Caco-2 (cell line): ENCODE measurements around the gene OR2AG2. TPM values are rescaled to one million over a fixed set of nuclear protein-coding genes. Genes with fewer than 3 reads are reported as not detected.

Experiments
- BruUV-seq: library from RNA; stranded (reverse); fragments of 400-500 nt; replicated peaks from 2 replicates; lab custom pipeline; 2021; lab: Mats Ljungman, UMichigan
- CTCF ChIA-PET: fragments of 300-600 bp; sonication (Branson Sonifier 250); formaldehyde crosslinking; loops from one replicate; lab custom pipeline; 2022; ENCODE audit warnings: antibody characterized with exemption; lab: Charles Lee
- POLR2A ChIA-PET: fragments of 300-600 bp; sonication (Branson Sonifier 250); formaldehyde crosslinking; loops from one replicate; lab custom pipeline; 2022; ENCODE audit warnings: antibody characterized with exemption; lab: Charles Lee
- DNase-seq, 2 experiments: peaks; one replicate each; pipeline versions ENCODE4 v3.0.0 to v3.0.0-alpha.2; 2020 to 2022
- H3K27me3 ChIP-seq: replicated peaks from 2 replicates; pipeline ENCODE4 v1.6.0; 2011; ENCODE audit warnings: low read length; ENCODE audit not compliant: control insufficient read depth, insufficient read depth
- H3K36me3 ChIP-seq: 2 replicates; pipeline ENCODE4 v1.5.1; 2011; ENCODE audit warnings: low read length; ENCODE audit not compliant: control insufficient read depth, insufficient read depth
- H3K4me1 ChIP-seq: fragments of 250-450 bp; sonication (Bioruptor Pico); 2 replicates; pipeline ENCODE4 v1.5.1; 2020; ENCODE audit warnings: mild to moderate bottlenecking
- H3K4me3 ChIP-seq: 2 replicates; pipeline ENCODE4 v1.5.1; 2011; ENCODE audit warnings: low read depth, mild to moderate bottlenecking, control low read depth, low read length
- H3K9me3 ChIP-seq: fragments of 250-450 bp; sonication (Bioruptor Pico); 2 replicates; pipeline ENCODE4 v1.5.1; 2020; ENCODE audit warnings: mild to moderate bottlenecking, moderate library complexity
- H3K27ac Mint-ChIP-seq: one replicate; pipeline ENCODE4 v1.8.0; 2022; ENCODE audit warnings: mixed read lengths; ENCODE audit not compliant: unreplicated experiment
- H3K27me3 Mint-ChIP-seq: one replicate; pipeline ENCODE4 v1.8.0; 2022; ENCODE audit warnings: mixed read lengths; ENCODE audit not compliant: insufficient read depth, unreplicated experiment
- H3K36me3 Mint-ChIP-seq: one replicate; pipeline ENCODE4 v1.8.0; 2022; ENCODE audit warnings: mild to moderate bottlenecking, mixed read lengths; ENCODE audit not compliant: insufficient read depth, unreplicated experiment
- H3K4me1 Mint-ChIP-seq: one replicate; pipeline ENCODE4 v1.8.0; 2022; ENCODE audit warnings: low read depth, mixed read lengths; ENCODE audit not compliant: unreplicated experiment
- H3K4me3 Mint-ChIP-seq: one replicate; pipeline ENCODE4 v1.8.0; 2022; ENCODE audit warnings: mild to moderate bottlenecking, moderate library complexity, mixed read lengths; ENCODE audit not compliant: unreplicated experiment
- H3K9me3 Mint-ChIP-seq: one replicate; pipeline ENCODE4 v1.8.0; 2022; ENCODE audit warnings: mixed read lengths; ENCODE audit not compliant: unreplicated experiment
- CTCF ChIP-seq, 2 experiments: fragments of 200-600 bp in 1 of 2; IDR thresholded peaks; 1 replicate in 1 of 2; 2 replicates in 1 of 2; pipeline versions ENCODE4 v1.5.1 to v1.8.0; 2011 to 2022; ENCODE audit warnings: antibody characterized with exemption in 1 of 2, control low read depth in 1 of 2, inconsistent platforms in 1 of 2, low read depth in 1 of 2, low read length in 1 of 2, mild to moderate bottlenecking in 1 of 2, moderate library complexity in 1 of 2; ENCODE audit not compliant: insufficient read depth in 1 of 2, severe bottlenecking in 1 of 2, unreplicated experiment in 1 of 2
- intact Hi-C: fragments of 100-400 bp; cut with micrococcal nuclease; formaldehyde crosslinking; loops from one replicate; pipeline ENCODE4 v1.10.0; 2022; ENCODE audit not compliant: unreplicated experiment
- total RNA-seq: library from RNA; stranded (reverse); gene quantifications from 2 replicates; pipeline ENCODE4 v1.2.3, GENCODE V29; 2022

OR2AG2 gene
- total RNA-seq, 1 experiment from 2014 or later, result not detected

- BruUV-seq, result no TSS peak
- Mint-ChIP-seq H3K36me3 (no peaks in the 10 kb centered on the region), H3K27ac (no peak overlapping the region), H3K27me3 (peaks cover 13% of the 10 kb centered on the region), H3K4me3 (no peak overlapping the region), H3K9me3 (no peaks in the 10 kb centered on the region), H3K4me1 (no peaks in the 10 kb centered on the region)
- CTCF ChIA-PET, result no interaction called here
- H3K9me3 ChIP-seq, result no peaks in the 10 kb centered on the region
- TF ChIP-seq CTCF (IDR thresholded peaks at IDR 0.05; ENCODE audit: insufficient read depth in 1 of 2, low read depth in 1 of 2, low read length in 1 of 2, severe bottlenecking in 1 of 2, unreplicated experiment in 1 of 2), result no peak
- intact Hi-C loops, result no loop called here
- POLR2A ChIA-PET, result no interaction called here
- no peaks in the 10 kb centered on the region; the same call in 1 of the 2 replicates for H3K27me3 ChIP-seq
- H3K4me1 ChIP-seq, result no peaks in the 10 kb centered on the region
- no peak overlapping the region for H3K4me3 ChIP-seq
- DNase-seq, result no peak
- no peaks in the 10 kb centered on the region for H3K36me3 ChIP-seq
These were observed 26.2 kb downstream of the OR2AG2 start for GRCh38 chr11:6745465-6746015.

GRCh38 chr11:6745018-6745417 is 26.8 kb downstream of the OR2AG2 start:
- no peak overlapping the region for H3K27ac Mint-ChIP-seq
- H3K4me3 Mint-ChIP-seq, result no peak overlapping the region
- H3K9me3 ChIP-seq, result no peaks in the 10 kb centered on the region

DNA sequence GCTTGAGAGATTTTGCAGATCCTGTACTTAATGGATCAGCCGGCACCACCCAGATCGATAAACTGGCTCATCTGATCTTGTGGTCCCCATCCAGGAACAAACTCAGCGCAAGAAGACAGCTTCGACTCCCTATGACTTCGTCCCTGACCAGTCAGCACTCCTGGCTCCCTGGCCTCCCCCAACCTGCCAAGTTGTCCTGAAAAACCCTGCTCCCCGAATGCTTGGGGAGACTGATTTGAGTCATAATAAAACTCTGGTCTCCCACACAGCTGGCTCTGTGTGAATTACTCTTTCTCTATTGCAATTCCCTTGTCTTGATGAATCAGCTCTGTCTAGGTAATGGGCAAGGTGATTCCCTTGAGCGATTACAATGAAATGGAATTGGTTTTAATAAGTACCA is 29.5 kb downstream of the OR2AG2 start:
- no peaks in the 10 kb centered on the region for H3K4me1 ChIP-seq
- H3K27ac Mint-ChIP-seq, result no peak overlapping the region
- CTCF ChIA-PET, result no interaction called here
- no peak for TF ChIP-seq CTCF (IDR thresholded peaks at IDR 0.05; ENCODE audit: insufficient read depth in 1 of 2, low read depth in 1 of 2, low read length in 1 of 2, severe bottlenecking in 1 of 2, unreplicated experiment in 1 of 2)
- no peaks in the 10 kb centered on the region for H3K27me3 ChIP-seq
- H3K9me3 ChIP-seq, result no peaks in the 10 kb centered on the region
- no peaks in the 10 kb centered on the region for H3K36me3 ChIP-seq
- no peaks in the 10 kb centered on the region for H3K36me3 Mint-ChIP-seq
- no peaks in the 10 kb centered on the region for H3K4me1 Mint-ChIP-seq
- no TSS peak for BruUV-seq
- no peaks in the 10 kb centered on the region for H3K9me3 Mint-ChIP-seq
- H3K27me3 Mint-ChIP-seq, result peaks cover 14% of the 10 kb centered on the region
- no peak overlapping the region for H3K4me3 Mint-ChIP-seq
- POLR2A ChIA-PET, result no interaction called here
- no peak overlapping the region for H3K4me3 ChIP-seq
- no peak for DNase-seq
- intact Hi-C loops, result no loop called here

More at GRCh38 chr11:6745018-6745417, 26.8 kb downstream of the OR2AG2 start:
- no TSS peak for BruUV-seq
- Histone ChIP-seq H3K36me3 (no peaks in the 10 kb centered on the region), H3K4me1 (no peaks in the 10 kb centered on the region), H3K4me3 (no peak overlapping the region), H3K27me3 (no peaks in the 10 kb centered on the region; the same call in 1 of the 2 replicates)
- TF ChIP-seq CTCF (IDR thresholded peaks at IDR 0.05; ENCODE audit: insufficient read depth in 1 of 2, low read depth in 1 of 2, low read length in 1 of 2, severe bottlenecking in 1 of 2, unreplicated experiment in 1 of 2), result no peak
- intact Hi-C loops, result no loop called here
- no peaks in the 10 kb centered on the region for H3K4me1 Mint-ChIP-seq
- ChIA-PET POLR2A (no interaction called here), CTCF (no interaction called here)
- H3K9me3 Mint-ChIP-seq, result no peaks in the 10 kb centered on the region
- DNase-seq, result no peak
- peaks cover 13% of the 10 kb centered on the region for H3K27me3 Mint-ChIP-seq
- no peaks in the 10 kb centered on the region for H3K36me3 Mint-ChIP-seq
